ENCODE data around the gene GMCL2. TPM values are rescaled to one million over a fixed set of nuclear protein-coding genes. Genes with fewer than 3 reads are reported as not detected.

Gene GMCL2
- total and polyA plus RNA-seq, 9 of the 15 experiments (the other 6 are each of a cell fraction or from before 2014, with no cell fraction given): 0.04 TPM; not detected in 8

GRCh38 chr5:178153530-178154340 is 33.4 kb downstream of the GMCL2 start, which contains the start of gene NHP2 (continued):
- no peak for TF ChIP-seq U2AF2 (optimal IDR thresholded peaks at IDR 0.05; ENCODE audit: low read depth, low read length)
- no peak for TF ChIP-seq NCOA6 (IDR thresholded peaks at IDR 0.05)
- no peak for TF ChIP-seq ZNF696 (CRISPR knock-in tag; conservative IDR thresholded peaks at IDR 0.05)
- no peak for TF ChIP-seq ZNF174 (CRISPR knock-in tag; IDR thresholded peaks at IDR 0.05)
- no peak for TF ChIP-seq ZNF449 (CRISPR knock-in tag; IDR thresholded peaks at IDR 0.05)
- TF ChIP-seq, protein P1, sequence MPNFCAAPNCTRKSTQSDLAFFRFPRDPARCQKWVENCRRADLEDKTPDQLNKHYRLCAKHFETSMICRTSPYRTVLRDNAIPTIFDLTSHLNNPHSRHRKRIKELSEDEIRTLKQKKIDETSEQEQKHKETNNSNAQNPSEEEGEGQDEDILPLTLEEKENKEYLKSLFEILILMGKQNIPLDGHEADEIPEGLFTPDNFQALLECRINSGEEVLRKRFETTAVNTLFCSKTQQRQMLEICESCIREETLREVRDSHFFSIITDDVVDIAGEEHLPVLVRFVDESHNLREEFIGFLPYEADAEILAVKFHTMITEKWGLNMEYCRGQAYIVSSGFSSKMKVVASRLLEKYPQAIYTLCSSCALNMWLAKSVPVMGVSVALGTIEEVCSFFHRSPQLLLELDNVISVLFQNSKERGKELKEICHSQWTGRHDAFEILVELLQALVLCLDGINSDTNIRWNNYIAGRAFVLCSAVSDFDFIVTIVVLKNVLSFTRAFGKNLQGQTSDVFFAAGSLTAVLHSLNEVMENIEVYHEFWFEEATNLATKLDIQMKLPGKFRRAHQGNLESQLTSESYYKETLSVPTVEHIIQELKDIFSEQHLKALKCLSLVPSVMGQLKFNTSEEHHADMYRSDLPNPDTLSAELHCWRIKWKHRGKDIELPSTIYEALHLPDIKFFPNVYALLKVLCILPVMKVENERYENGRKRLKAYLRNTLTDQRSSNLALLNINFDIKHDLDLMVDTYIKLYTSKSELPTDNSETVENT (CRISPR knock-in tag; IDR thresholded peaks at IDR 0.05): no peak; the same call in 1 of the 2 replicates
- TF ChIP-seq ZNF398 (CRISPR knock-in tag; IDR thresholded peaks at IDR 0.05): no peak
- TF ChIP-seq, protein P2, sequence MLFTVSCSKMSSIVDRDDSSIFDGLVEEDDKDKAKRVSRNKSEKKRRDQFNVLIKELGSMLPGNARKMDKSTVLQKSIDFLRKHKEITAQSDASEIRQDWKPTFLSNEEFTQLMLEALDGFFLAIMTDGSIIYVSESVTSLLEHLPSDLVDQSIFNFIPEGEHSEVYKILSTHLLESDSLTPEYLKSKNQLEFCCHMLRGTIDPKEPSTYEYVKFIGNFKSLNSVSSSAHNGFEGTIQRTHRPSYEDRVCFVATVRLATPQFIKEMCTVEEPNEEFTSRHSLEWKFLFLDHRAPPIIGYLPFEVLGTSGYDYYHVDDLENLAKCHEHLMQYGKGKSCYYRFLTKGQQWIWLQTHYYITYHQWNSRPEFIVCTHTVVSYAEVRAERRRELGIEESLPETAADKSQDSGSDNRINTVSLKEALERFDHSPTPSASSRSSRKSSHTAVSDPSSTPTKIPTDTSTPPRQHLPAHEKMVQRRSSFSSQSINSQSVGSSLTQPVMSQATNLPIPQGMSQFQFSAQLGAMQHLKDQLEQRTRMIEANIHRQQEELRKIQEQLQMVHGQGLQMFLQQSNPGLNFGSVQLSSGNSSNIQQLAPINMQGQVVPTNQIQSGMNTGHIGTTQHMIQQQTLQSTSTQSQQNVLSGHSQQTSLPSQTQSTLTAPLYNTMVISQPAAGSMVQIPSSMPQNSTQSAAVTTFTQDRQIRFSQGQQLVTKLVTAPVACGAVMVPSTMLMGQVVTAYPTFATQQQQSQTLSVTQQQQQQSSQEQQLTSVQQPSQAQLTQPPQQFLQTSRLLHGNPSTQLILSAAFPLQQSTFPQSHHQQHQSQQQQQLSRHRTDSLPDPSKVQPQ (CRISPR knock-in tag; IDR thresholded peaks at IDR 0.05; ENCODE audit: borderline replicate concordance): no peak
- TF ChIP-seq ELF2 (CRISPR knock-in tag; IDR thresholded peaks at IDR 0.05): no peak
- peak; percentile 39 for TF ChIP-seq TBP (optimal IDR thresholded peaks at IDR 0.05; ENCODE audit: low read depth, low read length)
- no peak for TF ChIP-seq MAFK (IDR thresholded peaks at IDR 0.05; ENCODE audit: low read length)
- no peak for TF ChIP-seq ZNF140 (CRISPR knock-in tag; IDR thresholded peaks at IDR 0.05)
- TF ChIP-seq, protein P3, sequence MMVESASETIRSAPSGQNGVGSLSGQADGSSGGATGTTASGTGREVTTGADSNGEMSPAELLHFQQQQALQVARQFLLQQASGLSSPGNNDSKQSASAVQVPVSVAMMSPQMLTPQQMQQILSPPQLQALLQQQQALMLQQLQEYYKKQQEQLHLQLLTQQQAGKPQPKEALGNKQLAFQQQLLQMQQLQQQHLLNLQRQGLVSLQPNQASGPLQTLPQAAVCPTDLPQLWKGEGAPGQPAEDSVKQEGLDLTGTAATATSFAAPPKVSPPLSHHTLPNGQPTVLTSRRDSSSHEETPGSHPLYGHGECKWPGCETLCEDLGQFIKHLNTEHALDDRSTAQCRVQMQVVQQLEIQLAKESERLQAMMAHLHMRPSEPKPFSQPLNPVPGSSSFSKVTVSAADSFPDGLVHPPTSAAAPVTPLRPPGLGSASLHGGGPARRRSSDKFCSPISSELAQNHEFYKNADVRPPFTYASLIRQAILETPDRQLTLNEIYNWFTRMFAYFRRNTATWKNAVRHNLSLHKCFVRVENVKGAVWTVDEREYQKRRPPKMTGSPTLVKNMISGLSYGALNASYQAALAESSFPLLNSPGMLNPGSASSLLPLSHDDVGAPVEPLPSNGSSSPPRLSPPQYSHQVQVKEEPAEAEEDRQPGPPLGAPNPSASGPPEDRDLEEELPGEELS (CRISPR knock-in tag; IDR thresholded peaks at IDR 0.05; ENCODE audit: borderline replicate concordance): no peak
- TF ChIP-seq PHF21A (IDR thresholded peaks at IDR 0.05; ENCODE audit: borderline replicate concordance, low read depth): 0 out of 2 replicates have a peak, but pooled peaks have one; percentile 31
- no peak for TF ChIP-seq KAT8 (IDR thresholded peaks at IDR 0.05; ENCODE audit: low read depth)
- no peak for TF ChIP-seq MTA2 (IDR thresholded peaks at IDR 0.05; ENCODE audit: low read depth)

Measured in K562 (cell line).